ENCODE results near the gene FUT7. TPM values are rescaled to one million over a fixed set of nuclear protein-coding genes. Genes with fewer than 3 reads are reported as not detected.

FUT7 gene
- polyA plus RNA-seq, 3 donors = 6.1 to 13.4 (median 10.5) TPM

DNA sequence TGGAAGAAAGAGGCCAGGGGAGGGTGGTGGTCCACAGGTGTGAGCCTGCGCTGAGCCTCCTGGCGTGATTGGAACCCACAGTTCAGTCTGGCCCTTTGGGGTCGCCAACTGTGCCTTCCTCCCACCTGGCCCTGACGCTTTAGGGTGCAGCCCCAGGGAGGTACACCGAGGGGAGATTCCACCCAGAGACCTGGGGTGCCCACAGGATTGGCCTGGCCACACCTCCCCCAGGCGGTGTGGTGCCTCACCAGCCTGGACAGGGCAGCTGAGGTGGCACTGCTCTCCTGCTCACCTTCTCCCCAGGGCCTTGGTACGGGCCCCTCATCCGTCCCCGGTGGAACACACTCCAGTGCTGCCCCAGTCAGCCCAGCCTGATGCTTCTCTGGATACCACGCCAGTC is 34.5 kb downstream of the FUT7 start:
- no peak overlapping the region for H3K27ac ChIP-seq (ENCODE audit: low read depth in 1 of 2, low read length in 2 of 2)
- Mint-ChIP-seq H3K4me1 (peaks cover 74% of the 10 kb centered on the region), H3K9me3 (peaks cover 0 to 7% (median 0%) of the 10 kb centered on the region in 7 donors), H3K4me3 (peak overlapping the region in 1 of 2 donors; percentile 67), H3K27me3 (ENCODE audit: low read depth in 3 of 3) (peaks cover 23 to 50% (median 39%) of the 10 kb centered on the region in 3 donors), H3K36me3 (peaks cover 10 to 12% of the 10 kb centered on the region in 2 donors), H3K27ac (peak overlapping the region in 1 of 7 donors; percentile 18)
- no peak overlapping the region for H3K4me3 ChIP-seq (replicated peaks in 1 of 3; ENCODE audit: low read depth in 2 of 3, low read length in 3 of 3)
- H3K79me2 ChIP-seq (ENCODE audit: insufficient read depth, low read length) = peaks cover 20% of the 10 kb centered on the region
- no peaks in the 10 kb centered on the region for H3K9me3 ChIP-seq (replicated peaks in 1 of 2; ENCODE audit: control insufficient read depth in 1 of 2, insufficient read depth in 1 of 2, low read length in 2 of 2)
- peaks cover 0 to 41% of the 10 kb centered on the region in 2 donors for H3K27me3 ChIP-seq (ENCODE audit: control insufficient read depth in 2 of 2, insufficient read depth in 2 of 2, low read length in 2 of 2)
- H4K20me1 ChIP-seq (ENCODE audit: insufficient read depth, low read length) = peaks cover 30% of the 10 kb centered on the region
- H3K4me1 ChIP-seq (ENCODE audit: control insufficient read depth in 1 of 2, insufficient read depth in 2 of 2, low read length in 2 of 2) = peaks cover 80 to 95% of the 10 kb centered on the region in 2 donors
- no peak for DNase-seq
- 73% methylated on average over 10 of the region's 10 CpGs for WGBS (ENCODE audit: insufficient coverage)
- peak overlapping the region; percentile 32 for H3K9ac ChIP-seq (ENCODE audit: insufficient read depth, low read length, poor library complexity, severe bottlenecking)
- H3K36me3 ChIP-seq (replicated peaks in 1 of 2; ENCODE audit: control insufficient read depth in 1 of 2, insufficient read depth in 2 of 2, low read length in 2 of 2) = peaks cover 6 to 9% of the 10 kb centered on the region in 2 donors
- H2AFZ ChIP-seq (ENCODE audit: insufficient read depth, low read depth, low read length, poor library complexity, severe bottlenecking) = peak overlapping the region; percentile 22
- TF ChIP-seq, protein P1, sequence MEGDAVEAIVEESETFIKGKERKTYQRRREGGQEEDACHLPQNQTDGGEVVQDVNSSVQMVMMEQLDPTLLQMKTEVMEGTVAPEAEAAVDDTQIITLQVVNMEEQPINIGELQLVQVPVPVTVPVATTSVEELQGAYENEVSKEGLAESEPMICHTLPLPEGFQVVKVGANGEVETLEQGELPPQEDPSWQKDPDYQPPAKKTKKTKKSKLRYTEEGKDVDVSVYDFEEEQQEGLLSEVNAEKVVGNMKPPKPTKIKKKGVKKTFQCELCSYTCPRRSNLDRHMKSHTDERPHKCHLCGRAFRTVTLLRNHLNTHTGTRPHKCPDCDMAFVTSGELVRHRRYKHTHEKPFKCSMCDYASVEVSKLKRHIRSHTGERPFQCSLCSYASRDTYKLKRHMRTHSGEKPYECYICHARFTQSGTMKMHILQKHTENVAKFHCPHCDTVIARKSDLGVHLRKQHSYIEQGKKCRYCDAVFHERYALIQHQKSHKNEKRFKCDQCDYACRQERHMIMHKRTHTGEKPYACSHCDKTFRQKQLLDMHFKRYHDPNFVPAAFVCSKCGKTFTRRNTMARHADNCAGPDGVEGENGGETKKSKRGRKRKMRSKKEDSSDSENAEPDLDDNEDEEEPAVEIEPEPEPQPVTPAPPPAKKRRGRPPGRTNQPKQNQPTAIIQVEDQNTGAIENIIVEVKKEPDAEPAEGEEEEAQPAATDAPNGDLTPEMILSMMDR (IDR thresholded peaks at IDR 0.05) = no peak
- no peak overlapping the region for H3K4me2 ChIP-seq (replicated peaks; ENCODE audit: extremely low read depth, low read length, poor library complexity, severe bottlenecking)
- intact Hi-C loops (cut with micrococcal nuclease) = loop anchor here in 1 of 2 donors (5.0 kb wide), 1 partner anchor 35 kb away; the partner anchor contains the start of gene FUT7

GRCh38 chr9:136996361-136997292 is 35.3 kb downstream of the FUT7 start, which contains the start of gene CLIC3:
CLIC3 (minus strand) TSS chr9:136996568; CDS start chr9:136996543, 25 bp downstream.
- TF ChIP-seq, protein P1 (IDR thresholded peaks at IDR 0.05) = no peak
- intact Hi-C loops (cut with micrococcal nuclease) = loop anchor here in 1 of 2 donors (5.0 kb wide), 1 partner anchor 36 kb away; the partner anchor contains the start of gene FUT7
- H3K27ac Mint-ChIP-seq = peak within 1 kb of the TSS in 2 of 7 donors; percentile 20 to 31
- H3K27ac ChIP-seq (ENCODE audit: low read depth in 1 of 2, low read length in 2 of 2) = no peak within 1 kb of the TSS
- 5% methylated on average over 27 of the region's 35 CpGs for WGBS (ENCODE audit: insufficient coverage)
- H3K9me3 ChIP-seq (replicated peaks in 1 of 2; ENCODE audit: control insufficient read depth in 1 of 2, insufficient read depth in 1 of 2, low read length in 2 of 2) = no peaks in the 10 kb centered on the region
- H3K27me3 Mint-ChIP-seq (ENCODE audit: low read depth in 3 of 3) = peaks cover 23 to 50% (median 39%) of the 10 kb centered on the region in 3 donors
- H3K4me1 ChIP-seq (ENCODE audit: control insufficient read depth in 1 of 2, insufficient read depth in 2 of 2, low read length in 2 of 2) = peaks cover 76 to 93% of the 10 kb centered on the region in 2 donors
- peak within 1 kb of the TSS; percentile 37 to 83 for H3K4me3 Mint-ChIP-seq
- DNase-seq = no peak
- peaks cover 30% of the 10 kb centered on the region for H4K20me1 ChIP-seq (ENCODE audit: insufficient read depth, low read length)
- peaks cover 6 to 9% of the 10 kb centered on the region in 2 donors for H3K36me3 ChIP-seq (replicated peaks in 1 of 2; ENCODE audit: control insufficient read depth in 1 of 2, insufficient read depth in 2 of 2, low read length in 2 of 2)
- H3K4me2 ChIP-seq (replicated peaks; ENCODE audit: extremely low read depth, low read length, poor library complexity, severe bottlenecking) = peak within 1 kb of the TSS; percentile 62
- H3K4me3 ChIP-seq (replicated peaks in 1 of 3; ENCODE audit: low read depth in 2 of 3, low read length in 3 of 3) = peak within 1 kb of the TSS in 1 of 3 experiments; percentile 49
- H3K36me3 Mint-ChIP-seq = peaks cover 10 to 12% of the 10 kb centered on the region in 2 donors
- H2AFZ ChIP-seq (ENCODE audit: insufficient read depth, low read depth, low read length, poor library complexity, severe bottlenecking) = peak within 1 kb of the TSS; percentile 43
- peaks cover 70% of the 10 kb centered on the region for H3K4me1 Mint-ChIP-seq
- peaks cover 20% of the 10 kb centered on the region for H3K79me2 ChIP-seq (ENCODE audit: insufficient read depth, low read length)
- H3K27me3 ChIP-seq (ENCODE audit: control insufficient read depth in 2 of 2, insufficient read depth in 2 of 2, low read length in 2 of 2) = peaks cover 0 to 41% of the 10 kb centered on the region in 2 donors
- peaks cover 0 to 8% (median 0%) of the 10 kb centered on the region in 7 donors for H3K9me3 Mint-ChIP-seq
- H3K9ac ChIP-seq (ENCODE audit: insufficient read depth, low read length, poor library complexity, severe bottlenecking) = peak within 1 kb of the TSS; percentile 32

Data from CD14-positive monocyte (primary cell).